ENCODE data around the gene TBC1D22A. TPM values are rescaled to one million over a fixed set of nuclear protein-coding genes. Genes with fewer than 3 reads are reported as not detected.

TBC1D22A gene
- total and polyA plus RNA-seq, 11 donors, result 9.4 to 30.7 (median 18.6) TPM

GRCh38 chr22:47094861-47095330 is 332.4 kb downstream of the TBC1D22A start:
- intact Hi-C loops (cut with DNase I), result no loop called here
- TF ChIP-seq POLR2A (IDR thresholded peaks at IDR 0.05) (no peak), CTCF (IDR thresholded peaks at IDR 0.05) (no peak)
- Histone ChIP-seq H3K36me3 (no peaks in the 10 kb centered on the region), H3K4me3 (no peak overlapping the region), H3K27ac (no peak overlapping the region), H3K27me3 (no peaks in the 10 kb centered on the region), H3K4me1 (peaks cover 0 to 12% (median 0%) of the 10 kb centered on the region in 12 donors), H3K9me3 (peaks cover 0 to 9% (median 0%) of the 10 kb centered on the region in 12 donors)
- WGBS, 4 donors, result 95 to 97% (median 95%) methylated on average over 8 of the region's 8 CpGs
- no peak for ATAC-seq
- no peak for DNase-seq

- Histone ChIP-seq H3K4me3 (no peak overlapping the region), H3K9me3 (peaks cover 0 to 9% (median 0%) of the 10 kb centered on the region in 12 donors), H3K4me1 (peaks cover 0 to 7% (median 0%) of the 10 kb centered on the region in 12 donors), H3K27me3 (no peaks in the 10 kb centered on the region), H3K27ac (no peak overlapping the region), H3K36me3 (no peaks in the 10 kb centered on the region)
- 76 to 97% (median 82%) methylated on average over 5 of the region's 5 CpGs for WGBS, 4 donors
- DNase-seq (no peak), ATAC-seq (no peak)
- TF ChIP-seq POLR2A (IDR thresholded peaks at IDR 0.05), result no peak
- no peak for TF ChIP-seq CTCF (IDR thresholded peaks at IDR 0.05)
- intact Hi-C loops (cut with DNase I), result no loop called here
Measured at GRCh38 chr22:47095395-47096122, 333.1 kb downstream of the TBC1D22A start.

GRCh38 chr22:47098121-47098520 is 335.7 kb downstream of the TBC1D22A start:
- Histone ChIP-seq H3K36me3 (no peaks in the 10 kb centered on the region), H3K9me3 (peaks cover 0 to 9% (median 0%) of the 10 kb centered on the region in 12 donors), H3K4me3 (no peak overlapping the region), H3K27ac (no peak overlapping the region), H3K27me3 (no peaks in the 10 kb centered on the region), H3K4me1 (peaks cover 0 to 3% (median 0%) of the 10 kb centered on the region in 12 donors)
- TF ChIP-seq CTCF (IDR thresholded peaks at IDR 0.05) (no peak), POLR2A (IDR thresholded peaks at IDR 0.05) (no peak)
- 74 to 86% (median 85%) methylated on average over 5 of the region's 5 CpGs for WGBS, 4 donors
- no peak for DNase-seq
- intact Hi-C loops (cut with DNase I), result no loop called here
- ATAC-seq, result no peak

- no peaks in the 10 kb centered on the region for H3K36me3 ChIP-seq
- no peak for ATAC-seq
- H3K4me1 ChIP-seq, result peaks cover 0 to 3% (median 0%) of the 10 kb centered on the region in 12 donors
Measured at GRCh38 chr22:47098554-47098953, 336.1 kb downstream of the TBC1D22A start.

More at GRCh38 chr22:47098554-47098953, 336.1 kb downstream of the TBC1D22A start:
- WGBS, 4 donors, result 93 to 100% (median 97%) methylated on average over 1 to 11 of the region's 11 CpGs
- no peak overlapping the region for H3K27ac ChIP-seq
- no peak overlapping the region for H3K4me3 ChIP-seq
- no peak for DNase-seq
- intact Hi-C loops (cut with DNase I), result no loop called here
- no peak for TF ChIP-seq CTCF (IDR thresholded peaks at IDR 0.05)
- TF ChIP-seq POLR2A (IDR thresholded peaks at IDR 0.05), result no peak
- H3K9me3 ChIP-seq, result peaks cover 0 to 7% (median 0%) of the 10 kb centered on the region in 12 donors
- no peaks in the 10 kb centered on the region for H3K27me3 ChIP-seq

All from heart left ventricle (tissue), 16 donors.